DND-41 (cell line): Measurements from ENCODE around the gene NLRP4.

ENCODE experiments used
- CTCF ChIP-seq: IDR thresholded peaks from 2 replicates; pipeline ENCODE4 v1.5.1; 2012; ENCODE audit warnings: borderline replicate concordance, low read length, moderate library complexity, mild to moderate bottlenecking; ENCODE audit not compliant: poor library complexity, severe bottlenecking; ENCODE audit errors: extremely low read depth
- EZH2 ChIP-seq: IDR thresholded peaks from 3 replicates; pipeline ENCODE4 v1.6.1; 2012; ENCODE audit warnings: borderline replicate concordance, low read depth, mild to moderate bottlenecking, moderate library complexity, low read length, inconsistent platforms; ENCODE audit not compliant: severe bottlenecking

GRCh38 chr19:55832676-55833075 is 3.7 kb upstream of the NLRP4 start:
- no peak for TF ChIP-seq CTCF
- TF ChIP-seq EZH2 = no peak
